ENCODE data around the gene CREG1. TPM values are rescaled to one million over a fixed set of nuclear protein-coding genes. Genes with fewer than 3 reads are reported as not detected.

CREG1 gene
- total and polyA plus RNA-seq, 3 experiments from 2014 or later: 14.6 to 19.5 (median 15.3) TPM

GRCh38 chr1:167509587-167509986 lies 44.0 kb downstream of the CREG1 start:
- no peaks in the 10 kb centered on the region for H3K27me3 Mint-ChIP-seq
- H3K4me3 Mint-ChIP-seq: peak overlapping the region; percentile 25 to 82 (median 57)
- ChIA-PET POLR2A (no interaction called here), CTCF (no interaction called here)
- no peak for DNase-seq
- H3K9me3 Mint-ChIP-seq: no peaks in the 10 kb centered on the region
- no peaks in the 10 kb centered on the region for H3K27me3 ChIP-seq (ENCODE audit: insufficient read depth, low read length, poor library complexity, severe bottlenecking)
- H3K4me3 ChIP-seq (ENCODE audit: low read length): peak overlapping the region; percentile 18
- peaks cover 92% of the 10 kb centered on the region for H3K4me1 ChIP-seq (ENCODE audit: insufficient read depth, low read length)
- H3K4me1 Mint-ChIP-seq: peaks cover 83 to 99% (median 96%) of the 10 kb centered on the region in 3 donors
- no peaks in the 10 kb centered on the region for H3K9me3 ChIP-seq (ENCODE audit: low read length)
- no peak overlapping the region for H3K27ac ChIP-seq (ENCODE audit: low read depth, low read length)
- peaks cover 14% of the 10 kb centered on the region for H3K36me3 ChIP-seq (ENCODE audit: insufficient read depth, low read length)
- H3K27ac Mint-ChIP-seq: peak overlapping the region; percentile 49 to 87 (median 67)
- peaks cover 6 to 83% (median 27%) of the 10 kb centered on the region in 3 donors for H3K36me3 Mint-ChIP-seq

GRCh38 chr1:167507719-167508118 lies 45.8 kb downstream of the CREG1 start:
- H3K27me3 ChIP-seq (ENCODE audit: insufficient read depth, low read length, poor library complexity, severe bottlenecking): no peaks in the 10 kb centered on the region
- no peaks in the 10 kb centered on the region for H3K9me3 Mint-ChIP-seq
- no peak overlapping the region for H3K4me3 ChIP-seq (ENCODE audit: low read length)
- peaks cover 97% of the 10 kb centered on the region for H3K4me1 ChIP-seq (ENCODE audit: insufficient read depth, low read length)
- peak overlapping the region in 4 of 7 donors; percentile 0 to 48 (median 17) for H3K4me3 Mint-ChIP-seq
- ChIA-PET POLR2A (interaction anchor here (0.7 to 0.8 kb wide), 3 partner anchors 9 to 28 kb away, joined by 3 read pairs; no protein-coding TSS in a partner anchor), CTCF (interaction anchor here (1.1 to 1.6 kb wide), 6 partner anchors 9 to 180 kb away, joined by 3 to 6 read pairs (median 4); partner anchors contain the start of gene CD247)
- peaks cover 89 to 99% (median 98%) of the 10 kb centered on the region in 3 donors for H3K4me1 Mint-ChIP-seq
- H3K27me3 Mint-ChIP-seq: no peaks in the 10 kb centered on the region
- DNase-seq: no peak
- peaks cover 14% of the 10 kb centered on the region for H3K36me3 ChIP-seq (ENCODE audit: insufficient read depth, low read length)
- peaks cover 6 to 93% (median 30%) of the 10 kb centered on the region in 3 donors for H3K36me3 Mint-ChIP-seq
- H3K27ac Mint-ChIP-seq: peak overlapping the region in 3 of 8 donors; percentile 37 to 82 (median 64)
- H3K27ac ChIP-seq (ENCODE audit: low read depth, low read length): no peak overlapping the region
- H3K9me3 ChIP-seq (ENCODE audit: low read length): no peaks in the 10 kb centered on the region

GRCh38 chr1:167504467-167504827 lies 49.1 kb downstream of the CREG1 start:
- no peaks in the 10 kb centered on the region for H3K27me3 ChIP-seq (ENCODE audit: insufficient read depth, low read length, poor library complexity, severe bottlenecking)
- Mint-ChIP-seq H3K27ac (peak overlapping the region in 6 of 8 donors; percentile 7 to 96 (median 72)), H3K4me1 (peaks cover 87 to 99% (median 97%) of the 10 kb centered on the region in 3 donors), H3K27me3 (no peaks in the 10 kb centered on the region), H3K4me3 (peak overlapping the region in 5 of 7 donors; percentile 6 to 66 (median 25)), H3K9me3 (no peaks in the 10 kb centered on the region), H3K36me3 (peaks cover 6 to 90% (median 28%) of the 10 kb centered on the region in 3 donors)
- H3K4me1 ChIP-seq (ENCODE audit: insufficient read depth, low read length): peaks cover 97% of the 10 kb centered on the region
- POLR2A ChIA-PET: interaction anchor here (0.6 kb wide), 1 partner anchor 8 kb away, joined by 3 read pairs; no protein-coding TSS in a partner anchor
- H3K9me3 ChIP-seq (ENCODE audit: low read length): no peaks in the 10 kb centered on the region
- H3K36me3 ChIP-seq (ENCODE audit: insufficient read depth, low read length): peaks cover 14% of the 10 kb centered on the region
- CTCF ChIA-PET: interaction anchor here (0.9 kb wide), 1 partner anchor 12 kb away, joined by 4 read pairs; no protein-coding TSS in a partner anchor
- no peak for DNase-seq
- peak overlapping the region; percentile 9 for H3K4me3 ChIP-seq (ENCODE audit: low read length)
- no peak overlapping the region for H3K27ac ChIP-seq (ENCODE audit: low read depth, low read length)

DNA sequence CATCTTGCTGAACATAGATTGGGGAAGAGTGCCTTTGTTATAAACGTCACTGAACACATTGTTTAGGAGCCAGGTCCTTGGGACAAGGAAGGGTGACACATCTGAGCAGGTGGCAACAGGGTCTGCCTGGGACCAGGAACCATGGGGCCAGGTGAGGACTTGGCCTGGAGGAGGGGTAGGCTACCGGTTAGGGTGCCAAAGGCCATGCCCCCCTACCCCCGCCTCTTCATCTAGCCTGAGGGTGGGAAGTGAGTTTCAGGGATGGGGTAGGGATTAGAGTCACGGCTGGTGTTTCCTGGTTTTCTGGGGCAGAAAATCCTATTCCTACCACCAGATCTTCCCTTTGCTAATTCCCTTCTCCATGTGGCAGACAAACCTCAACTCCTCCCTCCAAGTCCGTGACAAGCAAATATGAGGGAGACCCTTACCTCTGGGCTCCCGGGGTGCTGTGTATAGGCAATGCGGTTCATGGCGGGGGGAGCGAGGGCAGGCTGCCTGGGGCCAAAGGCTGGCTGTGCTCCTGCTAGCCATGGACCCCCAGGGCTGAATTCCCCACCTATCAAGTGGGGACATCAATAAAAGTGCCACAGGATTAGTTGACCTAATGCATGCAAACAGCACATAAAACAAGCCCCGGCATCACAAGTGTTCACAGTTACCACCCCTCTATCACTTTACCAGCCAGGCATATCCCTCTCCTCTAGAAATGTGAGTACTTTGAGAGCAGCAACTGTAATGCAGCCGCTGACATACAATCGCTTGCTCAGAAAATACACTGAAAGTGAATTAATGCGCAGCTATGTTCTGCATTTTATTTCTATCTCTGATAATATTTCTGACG lies 49.7 kb downstream of the CREG1 start:
- no peak overlapping the region for H3K27ac ChIP-seq (ENCODE audit: low read depth, low read length)
- CTCF ChIA-PET: interaction anchor here (0.9 kb wide), 1 partner anchor 13 kb away, joined by 4 read pairs; no protein-coding TSS in a partner anchor
- no peaks in the 10 kb centered on the region for H3K9me3 ChIP-seq (ENCODE audit: low read length)
- peaks cover 90 to 100% (median 98%) of the 10 kb centered on the region in 3 donors for H3K4me1 Mint-ChIP-seq
- H3K27me3 Mint-ChIP-seq: no peaks in the 10 kb centered on the region
- POLR2A ChIA-PET: interaction anchor here (0.6 kb wide), 1 partner anchor 8 kb away, joined by 3 read pairs; no protein-coding TSS in a partner anchor
- peak overlapping the region; percentile 7 to 96 (median 76) for H3K27ac Mint-ChIP-seq
- H3K4me3 Mint-ChIP-seq: peak overlapping the region in 6 of 7 donors; percentile 18 to 79 (median 49)
- H3K36me3 ChIP-seq (ENCODE audit: insufficient read depth, low read length): peaks cover 18% of the 10 kb centered on the region
- H3K4me1 ChIP-seq (ENCODE audit: insufficient read depth, low read length): peaks cover 98% of the 10 kb centered on the region
- DNase-seq: no peak
- H3K27me3 ChIP-seq (ENCODE audit: insufficient read depth, low read length, poor library complexity, severe bottlenecking): no peaks in the 10 kb centered on the region
- H3K4me3 ChIP-seq (ENCODE audit: low read length): no peak overlapping the region
- H3K36me3 Mint-ChIP-seq: peaks cover 6 to 92% (median 29%) of the 10 kb centered on the region in 3 donors
- H3K9me3 Mint-ChIP-seq: no peaks in the 10 kb centered on the region

GRCh38 chr1:167502719-167503462 lies 50.7 kb downstream of the CREG1 start:
- Histone ChIP-seq H3K4me1 (ENCODE audit: insufficient read depth, low read length) (peaks cover 98% of the 10 kb centered on the region), H3K4me3 (ENCODE audit: low read length) (no peak overlapping the region), H3K9me3 (ENCODE audit: low read length) (no peaks in the 10 kb centered on the region), H3K27me3 (ENCODE audit: insufficient read depth, low read length, poor library complexity, severe bottlenecking) (no peaks in the 10 kb centered on the region), H3K27ac (ENCODE audit: low read depth, low read length) (no peak overlapping the region), H3K36me3 (ENCODE audit: insufficient read depth, low read length) (peaks cover 21% of the 10 kb centered on the region)
- CTCF ChIA-PET: interaction anchor here (0.8 to 0.9 kb wide), 2 partner anchors 11 to 56 kb away, joined by 3 read pairs; no protein-coding TSS in a partner anchor
- Mint-ChIP-seq H3K9me3 (no peaks in the 10 kb centered on the region), H3K4me1 (peaks cover 89 to 100% (median 98%) of the 10 kb centered on the region in 3 donors), H3K36me3 (peaks cover 2 to 92% (median 29%) of the 10 kb centered on the region in 3 donors), H3K27me3 (no peaks in the 10 kb centered on the region), H3K27ac (peak overlapping the region; percentile 70 to 96 (median 84)), H3K4me3 (peak overlapping the region; percentile 10 to 79 (median 73))
- POLR2A ChIA-PET: interaction anchor here (1.6 kb wide), 1 partner anchor 12 kb away, joined by 6 read pairs; no protein-coding TSS in a partner anchor
- no peak for DNase-seq

DNA sequence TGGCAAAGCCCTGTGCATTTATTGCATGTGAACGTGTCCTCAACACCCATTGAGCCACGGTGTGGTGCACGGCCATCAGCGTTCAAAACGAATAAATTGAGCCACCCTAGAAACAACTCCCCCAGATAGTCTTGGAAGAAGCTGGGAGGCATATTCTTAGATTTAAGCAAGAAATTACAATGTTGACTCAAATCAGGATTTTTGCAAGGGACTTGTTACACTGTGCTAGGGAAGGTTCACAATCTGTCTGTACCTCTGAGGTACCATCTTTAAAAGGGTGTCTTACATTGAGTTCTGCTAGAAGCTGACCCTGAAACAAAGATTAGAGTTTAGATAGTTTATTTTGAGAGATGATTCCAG lies 51.4 kb downstream of the CREG1 start:
- Mint-ChIP-seq H3K36me3 (peaks cover 0 to 92% (median 29%) of the 10 kb centered on the region in 3 donors), H3K9me3 (no peaks in the 10 kb centered on the region)

DNA sequence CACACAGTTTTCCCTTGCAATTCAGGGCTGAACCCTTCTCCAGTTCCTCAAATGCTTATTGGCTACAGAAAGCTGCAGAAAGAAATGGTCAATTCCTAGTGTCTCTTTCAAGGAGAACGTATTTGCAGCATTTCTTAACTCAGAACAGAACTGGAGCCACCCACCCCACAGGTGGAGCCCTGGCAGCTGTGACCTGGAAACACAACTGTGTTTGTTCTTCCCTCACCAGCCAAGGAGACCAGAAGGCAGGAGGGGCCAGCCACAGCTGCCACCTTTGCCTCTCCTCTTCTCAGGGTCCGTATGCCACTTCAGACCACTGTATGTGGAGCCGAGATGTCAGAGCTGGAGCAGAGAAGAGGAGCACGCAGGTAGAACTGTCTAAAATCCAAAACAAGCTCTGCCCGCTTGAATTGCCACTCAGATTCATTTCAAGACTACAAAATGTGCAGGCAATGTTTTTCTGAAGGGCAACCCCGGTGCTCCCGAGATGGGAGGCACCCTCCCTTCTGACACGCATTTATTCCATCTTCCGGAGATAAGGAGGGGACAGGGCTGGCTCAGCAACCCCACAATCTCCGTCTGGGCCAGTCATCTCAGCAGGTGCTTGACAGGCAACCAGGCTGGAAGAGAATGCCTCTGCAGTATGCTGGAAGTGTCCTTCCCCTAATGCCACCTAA lies 51.9 kb downstream of the CREG1 start:
- Mint-ChIP-seq H3K27me3 (no peaks in the 10 kb centered on the region), H3K36me3 (peaks cover 0 to 92% (median 29%) of the 10 kb centered on the region in 3 donors), H3K4me3 (peak overlapping the region; percentile 26 to 84 (median 74)), H3K4me1 (peaks cover 91 to 100% (median 99%) of the 10 kb centered on the region in 3 donors), H3K9me3 (no peaks in the 10 kb centered on the region), H3K27ac (peak overlapping the region; percentile 70 to 96 (median 88))
- Histone ChIP-seq H3K27ac (ENCODE audit: low read depth, low read length) (no peak overlapping the region), H3K4me3 (ENCODE audit: low read length) (peak overlapping the region; percentile 21), H3K4me1 (ENCODE audit: insufficient read depth, low read length) (peaks cover 98% of the 10 kb centered on the region), H3K27me3 (ENCODE audit: insufficient read depth, low read length, poor library complexity, severe bottlenecking) (no peaks in the 10 kb centered on the region), H3K9me3 (ENCODE audit: low read length) (no peaks in the 10 kb centered on the region), H3K36me3 (ENCODE audit: insufficient read depth, low read length) (peaks cover 18% of the 10 kb centered on the region)
- ChIA-PET POLR2A (interaction anchor here (1.6 kb wide), 1 partner anchor 13 kb away, joined by 6 read pairs; no protein-coding TSS in a partner anchor), CTCF (interaction anchor here (1.4 kb wide), 1 partner anchor 32 kb away, joined by 5 read pairs; no protein-coding TSS in a partner anchor)
- no peak for DNase-seq

More for the DNA sequence above, 51.4 kb downstream of the CREG1 start:
- Histone ChIP-seq H3K9me3 (ENCODE audit: low read length) (no peaks in the 10 kb centered on the region), H3K4me3 (ENCODE audit: low read length) (peak overlapping the region; percentile 21), H3K27me3 (ENCODE audit: insufficient read depth, low read length, poor library complexity, severe bottlenecking) (no peaks in the 10 kb centered on the region), H3K27ac (ENCODE audit: low read depth, low read length) (no peak overlapping the region), H3K4me1 (ENCODE audit: insufficient read depth, low read length) (peaks cover 98% of the 10 kb centered on the region), H3K36me3 (ENCODE audit: insufficient read depth, low read length) (peaks cover 18% of the 10 kb centered on the region)
- no peak for DNase-seq
- Mint-ChIP-seq H3K4me1 (peaks cover 90 to 100% (median 98%) of the 10 kb centered on the region in 3 donors), H3K27ac (peak overlapping the region; percentile 70 to 96 (median 88)), H3K27me3 (no peaks in the 10 kb centered on the region), H3K4me3 (peak overlapping the region; percentile 26 to 84 (median 74))
- ChIA-PET CTCF (interaction anchor here (0.8 to 0.9 kb wide), 2 partner anchors 12 to 55 kb away, joined by 3 read pairs; no protein-coding TSS in a partner anchor), POLR2A (interaction anchor here (1.6 kb wide), 1 partner anchor 13 kb away, joined by 6 read pairs; no protein-coding TSS in a partner anchor)
